ENCODE data around the gene RSAD2.

Gene RSAD2

GRCh38 chr2:6834163-6834562, 43.4 kb upstream of the RSAD2 start:
- H3K27ac Mint-ChIP-seq, result no peak overlapping the region
- peaks cover 6% of the 10 kb centered on the region for H3K27me3 Mint-ChIP-seq (ENCODE audit: low read depth, poor library complexity)
- no peak for DNase-seq
- peaks cover 18% of the 10 kb centered on the region for H3K36me3 Mint-ChIP-seq (ENCODE audit: low read depth)
- H3K9me3 Mint-ChIP-seq, result peaks cover 54% of the 10 kb centered on the region
- H3K4me3 Mint-ChIP-seq, result no peak overlapping the region
- TF ChIP-seq, protein P1, sequence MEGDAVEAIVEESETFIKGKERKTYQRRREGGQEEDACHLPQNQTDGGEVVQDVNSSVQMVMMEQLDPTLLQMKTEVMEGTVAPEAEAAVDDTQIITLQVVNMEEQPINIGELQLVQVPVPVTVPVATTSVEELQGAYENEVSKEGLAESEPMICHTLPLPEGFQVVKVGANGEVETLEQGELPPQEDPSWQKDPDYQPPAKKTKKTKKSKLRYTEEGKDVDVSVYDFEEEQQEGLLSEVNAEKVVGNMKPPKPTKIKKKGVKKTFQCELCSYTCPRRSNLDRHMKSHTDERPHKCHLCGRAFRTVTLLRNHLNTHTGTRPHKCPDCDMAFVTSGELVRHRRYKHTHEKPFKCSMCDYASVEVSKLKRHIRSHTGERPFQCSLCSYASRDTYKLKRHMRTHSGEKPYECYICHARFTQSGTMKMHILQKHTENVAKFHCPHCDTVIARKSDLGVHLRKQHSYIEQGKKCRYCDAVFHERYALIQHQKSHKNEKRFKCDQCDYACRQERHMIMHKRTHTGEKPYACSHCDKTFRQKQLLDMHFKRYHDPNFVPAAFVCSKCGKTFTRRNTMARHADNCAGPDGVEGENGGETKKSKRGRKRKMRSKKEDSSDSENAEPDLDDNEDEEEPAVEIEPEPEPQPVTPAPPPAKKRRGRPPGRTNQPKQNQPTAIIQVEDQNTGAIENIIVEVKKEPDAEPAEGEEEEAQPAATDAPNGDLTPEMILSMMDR (IDR thresholded peaks at IDR 0.05), result no peak
- no peaks in the 10 kb centered on the region for H3K4me1 Mint-ChIP-seq

DNA sequence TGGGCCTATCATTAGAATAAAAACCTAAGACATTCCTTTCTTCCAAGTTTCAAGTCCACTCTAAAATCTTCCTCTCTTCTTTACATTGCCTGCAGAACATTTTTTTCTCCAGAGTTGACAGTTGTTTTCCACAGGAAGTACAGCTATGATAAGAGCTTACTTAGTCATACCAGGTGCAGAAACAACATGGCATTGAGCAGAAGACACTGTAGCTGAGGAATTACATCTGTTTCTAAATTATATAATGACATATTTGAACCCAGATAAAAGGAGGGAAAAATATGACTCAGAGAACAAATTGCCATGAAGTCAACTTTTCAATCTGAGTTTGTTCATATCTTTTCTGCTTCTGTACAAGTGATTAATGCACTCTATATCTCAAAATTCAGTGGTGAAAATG, 42.1 kb upstream of the RSAD2 start:
- Mint-ChIP-seq H3K4me3 (no peak overlapping the region), H3K27me3 (ENCODE audit: low read depth, poor library complexity) (peaks cover 6% of the 10 kb centered on the region), H3K36me3 (ENCODE audit: low read depth) (peaks cover 12% of the 10 kb centered on the region), H3K27ac (no peak overlapping the region), H3K4me1 (no peaks in the 10 kb centered on the region), H3K9me3 (peaks cover 51% of the 10 kb centered on the region)
- TF ChIP-seq, protein P1 (IDR thresholded peaks at IDR 0.05), result no peak
- no peak for DNase-seq

GRCh38 chr2:6838673-6839319, 38.8 kb upstream of the RSAD2 start:
- Mint-ChIP-seq H3K9me3 (peaks cover 57% of the 10 kb centered on the region), H3K4me1 (no peaks in the 10 kb centered on the region), H3K36me3 (ENCODE audit: low read depth) (no peaks in the 10 kb centered on the region), H3K4me3 (no peak overlapping the region), H3K27ac (no peak overlapping the region), H3K27me3 (ENCODE audit: low read depth, poor library complexity) (peaks cover under 1% of the 10 kb centered on the region)
- TF ChIP-seq, protein P1 (IDR thresholded peaks at IDR 0.05), result no peak
- no peak for DNase-seq

- TF ChIP-seq, protein P1 (IDR thresholded peaks at IDR 0.05), result no peak
- H3K4me1 Mint-ChIP-seq, result no peaks in the 10 kb centered on the region
- H3K4me3 Mint-ChIP-seq, result no peak overlapping the region
- peaks cover 9% of the 10 kb centered on the region for H3K27me3 Mint-ChIP-seq (ENCODE audit: low read depth, poor library complexity)
- H3K27ac Mint-ChIP-seq, result no peak overlapping the region
- peaks cover 4% of the 10 kb centered on the region for H3K36me3 Mint-ChIP-seq (ENCODE audit: low read depth)
- peaks cover 72% of the 10 kb centered on the region for H3K9me3 Mint-ChIP-seq
- no peak for DNase-seq
Observed at GRCh38 chr2:6841537-6842287, 35.9 kb upstream of the RSAD2 start.

DNA sequence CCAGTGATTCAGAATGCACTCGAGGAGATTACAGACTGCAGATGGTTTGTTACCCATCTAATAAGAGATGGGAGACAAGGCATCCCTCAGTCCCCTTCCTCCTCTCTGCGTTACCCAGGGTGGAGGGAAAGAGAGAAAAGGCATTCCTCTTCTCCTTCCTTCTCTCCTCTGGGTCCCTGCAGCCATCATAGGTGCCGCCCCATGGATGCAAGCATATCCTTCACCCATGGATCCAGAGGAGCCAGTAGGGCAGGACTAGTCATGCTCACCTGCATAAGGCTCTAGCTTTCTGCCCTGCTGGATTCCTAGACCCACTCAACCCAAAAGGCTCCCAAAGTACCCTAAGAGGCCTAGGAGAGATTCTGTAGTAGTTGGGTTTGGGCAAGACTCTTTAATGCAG, 32.3 kb upstream of the RSAD2 start:
- Mint-ChIP-seq H3K4me1 (no peaks in the 10 kb centered on the region), H3K4me3 (no peak overlapping the region), H3K9me3 (peaks cover 88% of the 10 kb centered on the region), H3K27ac (no peak overlapping the region), H3K36me3 (ENCODE audit: low read depth) (peaks cover 9% of the 10 kb centered on the region), H3K27me3 (ENCODE audit: low read depth, poor library complexity) (peaks cover 15% of the 10 kb centered on the region)
- TF ChIP-seq, protein P1 (IDR thresholded peaks at IDR 0.05), result no peak
- DNase-seq, result no peak

Measured in nephron progenitor cell (in vitro differentiated cells).